Measurements from ENCODE around the gene UGT1A1. TPM values are rescaled to one million over a fixed set of nuclear protein-coding genes. Genes with fewer than 3 reads are reported as not detected.
"Not testable (repeated sequence)": the region's sequence is repeated elsewhere in the genome, so short reads cannot be mapped to it uniquely, and the experiment has no call there.

UGT1A1 gene
- total and polyA plus RNA-seq, 10 of the 15 experiments (the other 5 are each of a cell fraction or from before 2014, with no cell fraction given) = not detected

DNA sequence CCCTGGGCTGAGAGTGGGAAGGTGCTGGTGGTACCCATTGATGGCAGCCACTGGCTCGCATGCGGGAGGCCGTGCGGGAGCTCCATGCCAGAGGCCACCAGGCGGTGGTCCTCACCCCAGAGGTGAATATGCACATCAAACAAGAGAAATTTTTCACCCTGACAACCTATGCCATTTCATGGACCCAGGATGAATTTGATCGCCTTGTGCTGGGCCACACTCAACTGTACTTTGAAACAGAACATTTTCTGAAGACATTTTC, 12.9 kb upstream of the UGT1A1 start:
- BruUV-seq (replicated peaks) = no TSS peak

DNA sequence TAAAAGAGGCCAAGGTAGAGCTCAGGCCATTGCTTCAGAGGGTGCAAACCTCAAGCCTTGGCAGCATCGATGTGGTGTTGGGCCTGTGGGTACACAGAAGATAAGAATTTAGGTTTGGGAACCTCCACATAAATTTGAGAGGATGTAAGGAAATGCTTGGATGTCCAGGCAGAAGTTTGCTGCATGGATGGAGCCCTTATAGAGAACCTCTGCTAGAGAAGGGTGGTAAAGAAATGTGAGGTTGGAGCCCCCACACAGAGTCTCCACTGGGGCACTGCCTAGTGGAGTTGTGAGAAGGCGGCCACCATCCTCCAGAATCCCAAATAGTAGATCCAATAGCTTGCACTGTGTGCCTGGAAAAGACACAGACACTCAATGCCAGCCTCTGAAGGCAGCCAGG, 9.4 kb upstream of the UGT1A1 start:
- H4K20me1 ChIP-seq (ENCODE audit: control insufficient read depth, insufficient read depth); intact Hi-C loops (cut with micrococcal nuclease; ENCODE audit: unreplicated experiment); POLR2A ChIA-PET; in situ Hi-C loops (cut with MboI); H3K79me2 ChIP-seq (ENCODE audit: control insufficient read depth, insufficient read depth, low read length); CTCF ChIA-PET; H3K9me3 ChIP-seq (replicated peaks; ENCODE audit: control insufficient read depth, insufficient read depth, low read length); FAIRE-seq; SMC1A ChIA-PET (ENCODE audit: uncharacterized antibody, unreplicated experiment); H3K36me3 ChIP-seq (ENCODE audit: control insufficient read depth in 2 of 2, insufficient read depth in 2 of 2, low read length in 1 of 2); H3K9ac ChIP-seq (ENCODE audit: control insufficient read depth, insufficient read depth, low read length); H3K4me1 ChIP-seq (ENCODE audit: control insufficient read depth, insufficient read depth, low read length); H3K4me3 ChIP-seq; BruUV-seq (replicated peaks); H3K27ac ChIP-seq (ENCODE audit: control insufficient read depth, insufficient read depth); DNase-seq (ENCODE audit: low read depth, low spot score); H3K27me3 ChIP-seq (replicated peaks in 1 of 2; ENCODE audit: control insufficient read depth in 2 of 2, insufficient read depth in 2 of 2, low read length in 1 of 2); ATAC-seq; H3K4me2 ChIP-seq (ENCODE audit: control insufficient read depth, insufficient read depth); RAD21 ChIA-PET (ENCODE audit: unreplicated experiment); H2AFZ ChIP-seq (ENCODE audit: control insufficient read depth, low read depth, low read length): not testable (repeated sequence)
- WGBS (ENCODE audit: insufficient coverage, insufficient replicate concordance, low lambda C conversion rate, missing lambda C conversion rate) = 0% methylated on average over 2 of the region's 2 CpGs

More for the DNA sequence above, 12.9 kb upstream of the UGT1A1 start:
- Histone ChIP-seq H3K79me2 (ENCODE audit: control insufficient read depth, insufficient read depth, low read length) (no peaks in the 10 kb centered on the region), H2AFZ (ENCODE audit: control insufficient read depth, low read depth, low read length) (no peak overlapping the region), H3K4me1 (ENCODE audit: control insufficient read depth, insufficient read depth, low read length) (no peaks in the 10 kb centered on the region), H3K4me3 (no peak overlapping the region), H4K20me1 (ENCODE audit: control insufficient read depth, insufficient read depth) (no peaks in the 10 kb centered on the region), H3K27ac (ENCODE audit: control insufficient read depth, insufficient read depth) (no peak overlapping the region), H3K27me3 (replicated peaks in 1 of 2; ENCODE audit: control insufficient read depth in 2 of 2, insufficient read depth in 2 of 2, low read length in 1 of 2) (no peaks in the 10 kb centered on the region), H3K36me3 (ENCODE audit: control insufficient read depth in 2 of 2, insufficient read depth in 2 of 2, low read length in 1 of 2) (no peaks in the 10 kb centered on the region), H3K9me3 (replicated peaks; ENCODE audit: control insufficient read depth, insufficient read depth, low read length) (no peaks in the 10 kb centered on the region; the same call in 2 of the 3 replicates), H3K4me2 (ENCODE audit: control insufficient read depth, insufficient read depth) (no peak overlapping the region), H3K9ac (ENCODE audit: control insufficient read depth, insufficient read depth, low read length) (no peak overlapping the region)
- TF ChIP-seq SREBF1 (IDR thresholded peaks at IDR 0.05; ENCODE audit: low read length) = no peak
- no peak for TF ChIP-seq POLR2A (IDR thresholded peaks at IDR 0.05; ENCODE audit: low read depth, low read length)
- TF ChIP-seq TCF12 (IDR thresholded peaks at IDR 0.05; ENCODE audit: low read depth, low read length) = no peak
- TF ChIP-seq BCL11A (IDR thresholded peaks at IDR 0.05; ENCODE audit: low read depth, low read length) = no peak
- no peak for TF ChIP-seq SREBF2 (IDR thresholded peaks at IDR 0.05; ENCODE audit: low read length)
- no peak for TF ChIP-seq TCF7 (IDR thresholded peaks at IDR 0.05; ENCODE audit: borderline replicate concordance)
- TF ChIP-seq RAD51 (IDR thresholded peaks at IDR 0.05) = no peak
- no peak for TF ChIP-seq HCFC1 (IDR thresholded peaks at IDR 0.05; ENCODE audit: low read length)
- RAD21 ChIA-PET (ENCODE audit: unreplicated experiment) = no interaction called here
- intact Hi-C loops (cut with micrococcal nuclease; ENCODE audit: unreplicated experiment) = no loop called here
- SMC1A ChIA-PET (ENCODE audit: uncharacterized antibody, unreplicated experiment) = no interaction called here
- POLR2A ChIA-PET = no interaction called here
- no peak for ATAC-seq
- WGBS (ENCODE audit: insufficient coverage, insufficient replicate concordance, low lambda C conversion rate, missing lambda C conversion rate) = 74% methylated on average over 6 of the region's 6 CpGs
- no peak for DNase-seq (ENCODE audit: low read depth, low spot score)
- in situ Hi-C loops (cut with MboI) = no loop called here
- CTCF ChIA-PET = no interaction called here
- no peak for FAIRE-seq

DNA sequence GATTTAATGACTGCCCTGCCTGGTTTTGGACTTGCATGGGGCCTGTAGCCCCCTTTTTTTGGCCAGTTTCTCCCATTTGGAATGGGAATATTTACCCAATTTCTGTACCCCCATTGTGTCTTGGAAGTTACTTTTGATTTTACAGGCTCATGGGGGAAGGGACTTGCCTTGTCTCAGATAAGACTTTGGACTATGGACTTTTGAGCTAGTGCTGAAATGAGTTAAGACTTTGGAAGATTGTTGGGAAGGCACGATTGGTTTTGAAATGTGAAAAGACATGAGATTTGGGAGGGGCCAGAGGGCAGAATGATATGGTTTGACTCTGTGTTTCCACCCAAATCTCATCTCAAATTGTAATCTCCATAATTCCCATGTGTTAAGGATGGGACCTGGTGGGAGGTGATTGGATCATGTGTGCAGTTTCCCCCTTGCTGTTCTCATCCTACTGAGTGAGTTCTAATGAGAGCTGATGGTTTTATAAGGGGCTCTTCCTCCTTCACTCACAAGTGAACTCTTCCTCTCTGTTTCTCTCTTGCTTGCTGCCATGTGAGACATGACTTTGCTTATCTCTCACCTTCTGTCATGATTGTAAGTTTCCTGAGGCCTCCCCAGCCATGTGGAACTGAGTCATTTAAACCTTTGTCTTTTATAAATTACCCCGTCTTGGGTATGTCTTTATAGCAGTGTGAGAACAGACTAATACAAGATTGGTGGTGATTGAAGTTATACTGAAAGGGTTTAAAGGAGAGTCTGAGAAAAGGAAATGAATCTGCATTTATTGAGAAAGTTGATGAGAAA, 8.7 kb upstream of the UGT1A1 start:
- H4K20me1 ChIP-seq (ENCODE audit: control insufficient read depth, insufficient read depth); H3K4me3 ChIP-seq; FAIRE-seq; POLR2A ChIA-PET; H2AFZ ChIP-seq (ENCODE audit: control insufficient read depth, low read depth, low read length); intact Hi-C loops (cut with micrococcal nuclease; ENCODE audit: unreplicated experiment); ATAC-seq; H3K9ac ChIP-seq (ENCODE audit: control insufficient read depth, insufficient read depth, low read length); H3K4me1 ChIP-seq (ENCODE audit: control insufficient read depth, insufficient read depth, low read length); RAD21 ChIA-PET (ENCODE audit: unreplicated experiment); H3K79me2 ChIP-seq (ENCODE audit: control insufficient read depth, insufficient read depth, low read length); H3K9me3 ChIP-seq (replicated peaks; ENCODE audit: control insufficient read depth, insufficient read depth, low read length); H3K4me2 ChIP-seq (ENCODE audit: control insufficient read depth, insufficient read depth); H3K27me3 ChIP-seq (replicated peaks in 1 of 2; ENCODE audit: control insufficient read depth in 2 of 2, insufficient read depth in 2 of 2, low read length in 1 of 2); H3K27ac ChIP-seq (ENCODE audit: control insufficient read depth, insufficient read depth); CTCF ChIA-PET; BruUV-seq (replicated peaks); DNase-seq (ENCODE audit: low read depth, low spot score); in situ Hi-C loops (cut with MboI); H3K36me3 ChIP-seq (ENCODE audit: control insufficient read depth in 2 of 2, insufficient read depth in 2 of 2, low read length in 1 of 2): not testable (repeated sequence)
- SMC1A ChIA-PET (ENCODE audit: uncharacterized antibody, unreplicated experiment) = interaction anchor here (0.6 kb wide), 1 partner anchor 127 kb away, joined by 3 read pairs; no protein-coding TSS in a partner anchor
- WGBS (ENCODE audit: insufficient coverage, insufficient replicate concordance, low lambda C conversion rate, missing lambda C conversion rate) = 0% methylated on average over 2 of the region's 2 CpGs

Data from GM12878 (cell line).